Measurements from ENCODE around the gene PDRG1.
A peak's percentile ranks its signal among the peaks of the same experiment; 100 is the strongest.

Gene PDRG1

DNA sequence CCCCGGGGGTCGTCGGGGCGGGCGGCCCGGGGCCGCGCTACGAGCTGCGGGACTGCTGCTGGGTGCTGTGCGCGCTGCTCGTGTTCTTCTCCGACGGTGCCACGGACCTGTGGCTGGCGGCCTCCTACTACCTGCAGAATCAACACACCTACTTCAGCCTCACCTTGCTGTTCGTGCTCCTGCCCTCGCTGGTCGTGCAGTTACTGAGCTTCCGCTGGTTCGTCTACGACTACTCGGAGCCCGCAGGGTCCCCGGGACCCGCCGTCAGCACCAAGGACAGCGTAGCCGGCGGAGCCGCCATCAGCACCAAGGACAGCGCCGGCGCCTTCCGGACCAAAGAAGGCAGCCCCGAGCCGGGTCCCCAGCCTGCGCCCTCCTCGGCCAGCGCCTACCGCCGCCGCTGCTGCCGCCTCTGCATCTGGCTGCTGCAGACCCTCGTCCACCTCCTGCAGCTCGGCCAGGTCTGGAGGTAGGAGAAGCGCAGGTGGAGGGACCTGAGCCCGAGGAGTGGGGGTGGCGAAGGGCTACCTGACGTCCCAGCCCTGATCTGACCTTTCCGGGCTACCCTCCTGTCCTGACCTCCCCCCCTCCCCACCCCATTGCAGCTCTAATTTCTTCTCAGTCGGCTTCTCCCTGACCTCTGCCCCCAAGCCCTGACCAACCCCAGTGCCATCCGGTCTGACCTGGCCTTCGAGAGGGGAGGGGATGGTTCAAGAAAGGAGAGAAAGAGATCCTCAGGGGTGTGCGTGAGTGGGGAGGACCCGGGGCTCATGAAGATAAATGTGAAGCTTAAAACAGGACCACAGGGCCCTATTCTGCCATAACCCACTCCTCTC is 16.7 kb upstream of the PDRG1 start:
- H3K36me3 ChIP-seq (ENCODE audit: low read depth), result no peaks in the 10 kb centered on the region
- DNase-seq (ENCODE audit: low spot score) (peak; percentile 91), ATAC-seq (ENCODE audit: low read depth) (peak; percentile 82)
- TF ChIP-seq, protein P1, sequence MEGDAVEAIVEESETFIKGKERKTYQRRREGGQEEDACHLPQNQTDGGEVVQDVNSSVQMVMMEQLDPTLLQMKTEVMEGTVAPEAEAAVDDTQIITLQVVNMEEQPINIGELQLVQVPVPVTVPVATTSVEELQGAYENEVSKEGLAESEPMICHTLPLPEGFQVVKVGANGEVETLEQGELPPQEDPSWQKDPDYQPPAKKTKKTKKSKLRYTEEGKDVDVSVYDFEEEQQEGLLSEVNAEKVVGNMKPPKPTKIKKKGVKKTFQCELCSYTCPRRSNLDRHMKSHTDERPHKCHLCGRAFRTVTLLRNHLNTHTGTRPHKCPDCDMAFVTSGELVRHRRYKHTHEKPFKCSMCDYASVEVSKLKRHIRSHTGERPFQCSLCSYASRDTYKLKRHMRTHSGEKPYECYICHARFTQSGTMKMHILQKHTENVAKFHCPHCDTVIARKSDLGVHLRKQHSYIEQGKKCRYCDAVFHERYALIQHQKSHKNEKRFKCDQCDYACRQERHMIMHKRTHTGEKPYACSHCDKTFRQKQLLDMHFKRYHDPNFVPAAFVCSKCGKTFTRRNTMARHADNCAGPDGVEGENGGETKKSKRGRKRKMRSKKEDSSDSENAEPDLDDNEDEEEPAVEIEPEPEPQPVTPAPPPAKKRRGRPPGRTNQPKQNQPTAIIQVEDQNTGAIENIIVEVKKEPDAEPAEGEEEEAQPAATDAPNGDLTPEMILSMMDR (IDR thresholded peaks at IDR 0.05; ENCODE audit: poor library complexity, severe bottlenecking), result no peak
- no peaks in the 10 kb centered on the region for H3K4me1 ChIP-seq (ENCODE audit: insufficient read depth, poor library complexity, severe bottlenecking)
- H3K27me3 ChIP-seq (ENCODE audit: insufficient read depth, poor library complexity, severe bottlenecking), result peaks cover 86% of the 10 kb centered on the region
- no peak overlapping the region for H3K27ac ChIP-seq (ENCODE audit: poor library complexity, severe bottlenecking)
- H3K9me3 ChIP-seq (ENCODE audit: severe bottlenecking), result no peaks in the 10 kb centered on the region
- H3K4me3 ChIP-seq (ENCODE audit: severe bottlenecking), result peak overlapping the region; percentile 26

DNA sequence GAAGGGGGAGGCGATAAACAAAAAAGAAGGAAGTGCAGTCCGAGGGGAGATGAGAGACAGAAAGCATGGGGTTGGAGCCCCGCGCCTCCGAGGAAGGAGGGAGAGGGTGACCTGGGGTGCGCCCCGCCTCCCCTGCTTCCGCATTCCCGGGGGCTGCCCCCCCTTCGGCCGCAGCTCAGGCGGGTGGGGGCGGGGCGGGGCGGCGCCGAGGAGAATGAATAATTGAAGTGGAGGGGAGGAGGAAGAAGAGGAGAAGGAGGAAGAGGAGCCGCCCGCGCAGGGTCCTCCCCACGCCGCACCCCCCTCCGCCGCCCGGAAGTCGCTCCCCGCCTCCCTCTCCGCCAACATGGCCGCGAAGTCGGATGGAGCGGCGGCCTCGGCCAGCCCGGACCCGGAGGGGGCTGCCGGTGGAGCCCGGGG is 16.0 kb upstream of the PDRG1 start, which contains the start of gene XKR7:
Gene XKR7 (plus strand): TSS at position 322 of the 420 bp plus-strand sequence. CDS start 25 bp downstream, at position 347.
- TF ChIP-seq, protein P1 (IDR thresholded peaks at IDR 0.05; ENCODE audit: poor library complexity, severe bottlenecking), result no peak
- H3K4me3 ChIP-seq (ENCODE audit: severe bottlenecking), result peak within 1 kb of the TSS; percentile 26

DNA sequence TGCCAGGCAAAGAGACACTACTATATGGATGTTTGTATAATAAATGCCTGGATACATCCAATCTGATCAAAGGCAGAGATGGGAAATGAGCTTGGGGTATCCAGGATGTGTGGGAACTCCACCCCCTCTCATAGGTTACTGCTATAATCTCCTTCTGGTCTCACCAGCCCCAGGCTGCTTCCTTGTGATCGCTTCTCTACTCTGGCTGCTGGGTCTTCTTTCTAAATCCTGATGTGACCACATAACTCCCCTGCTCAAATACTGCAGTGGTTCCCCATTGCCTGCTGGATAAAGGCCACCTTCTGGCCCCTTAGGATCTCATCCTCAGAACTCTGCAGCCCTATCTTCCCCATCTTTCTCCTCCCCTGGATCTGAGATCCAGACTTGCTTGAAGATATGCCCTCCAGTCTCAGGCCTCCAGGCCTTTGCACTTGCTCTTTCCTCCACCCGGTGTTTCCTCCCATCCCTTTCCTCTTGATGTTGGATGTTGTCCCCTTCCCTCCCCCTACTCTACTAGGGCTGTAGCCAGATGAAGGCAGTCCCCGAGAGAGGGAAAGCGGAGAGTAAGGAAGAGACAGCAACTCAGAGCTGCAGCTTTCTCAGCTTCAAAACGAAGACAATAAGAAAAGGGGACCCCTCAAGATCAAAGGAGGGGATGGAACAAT is 15.3 kb upstream of the PDRG1 start:
- ATAC-seq (ENCODE audit: low read depth) (no peak), DNase-seq (ENCODE audit: low spot score) (no peak)
- Histone ChIP-seq H3K27me3 (ENCODE audit: insufficient read depth, poor library complexity, severe bottlenecking) (peaks cover 88% of the 10 kb centered on the region), H3K36me3 (ENCODE audit: low read depth) (no peaks in the 10 kb centered on the region), H3K4me3 (ENCODE audit: severe bottlenecking) (no peak overlapping the region), H3K27ac (ENCODE audit: poor library complexity, severe bottlenecking) (no peak overlapping the region), H3K9me3 (ENCODE audit: severe bottlenecking) (no peaks in the 10 kb centered on the region), H3K4me1 (ENCODE audit: insufficient read depth, poor library complexity, severe bottlenecking) (no peaks in the 10 kb centered on the region)
- TF ChIP-seq, protein P1 (IDR thresholded peaks at IDR 0.05; ENCODE audit: poor library complexity, severe bottlenecking), result no peak

More for the DNA sequence above, 16.0 kb upstream of the PDRG1 start, which contains the start of gene XKR7:
- Histone ChIP-seq H3K9me3 (ENCODE audit: severe bottlenecking) (no peaks in the 10 kb centered on the region), H3K36me3 (ENCODE audit: low read depth) (no peaks in the 10 kb centered on the region), H3K27me3 (ENCODE audit: insufficient read depth, poor library complexity, severe bottlenecking) (peaks cover 86% of the 10 kb centered on the region), H3K27ac (ENCODE audit: poor library complexity, severe bottlenecking) (no peak within 1 kb of the TSS), H3K4me1 (ENCODE audit: insufficient read depth, poor library complexity, severe bottlenecking) (no peaks in the 10 kb centered on the region)
- DNase-seq (ENCODE audit: low spot score), result no peak
- peak; percentile 6; the same call in 2 of the 3 replicates for ATAC-seq (ENCODE audit: low read depth)

DNA sequence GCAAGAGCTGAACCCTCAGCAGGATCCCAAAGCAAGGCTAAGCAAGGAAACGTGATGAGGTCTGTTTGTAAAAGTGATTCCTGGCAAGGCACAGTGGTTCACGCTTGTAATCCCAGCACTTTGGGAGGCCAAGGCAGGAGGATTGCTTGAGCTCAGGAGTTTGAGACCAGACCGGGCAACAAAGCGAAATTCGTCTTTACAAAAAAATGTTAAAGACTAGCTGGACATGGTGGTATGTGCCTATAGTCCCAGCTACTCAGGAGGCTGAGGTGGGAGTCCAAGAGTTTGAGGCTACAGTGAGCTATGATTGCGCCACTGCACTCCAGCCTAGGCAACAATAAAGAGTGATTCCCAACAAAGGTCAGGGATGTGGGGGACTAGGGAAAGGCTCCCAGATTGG is 12.0 kb upstream of the PDRG1 start:
- Histone ChIP-seq H3K36me3 (ENCODE audit: low read depth) (no peaks in the 10 kb centered on the region), H3K4me3 (ENCODE audit: severe bottlenecking) (no peak overlapping the region), H3K9me3 (ENCODE audit: severe bottlenecking) (no peaks in the 10 kb centered on the region), H3K4me1 (ENCODE audit: insufficient read depth, poor library complexity, severe bottlenecking) (no peaks in the 10 kb centered on the region), H3K27ac (ENCODE audit: poor library complexity, severe bottlenecking) (no peak overlapping the region), H3K27me3 (ENCODE audit: insufficient read depth, poor library complexity, severe bottlenecking) (peaks cover 68% of the 10 kb centered on the region)
- DNase-seq (ENCODE audit: low spot score), result no peak
- TF ChIP-seq, protein P1 (IDR thresholded peaks at IDR 0.05; ENCODE audit: poor library complexity, severe bottlenecking), result no peak
- no peak for ATAC-seq (ENCODE audit: low read depth)
